ENCODE data around the gene HSPD1.

HSPD1 gene

DNA sequence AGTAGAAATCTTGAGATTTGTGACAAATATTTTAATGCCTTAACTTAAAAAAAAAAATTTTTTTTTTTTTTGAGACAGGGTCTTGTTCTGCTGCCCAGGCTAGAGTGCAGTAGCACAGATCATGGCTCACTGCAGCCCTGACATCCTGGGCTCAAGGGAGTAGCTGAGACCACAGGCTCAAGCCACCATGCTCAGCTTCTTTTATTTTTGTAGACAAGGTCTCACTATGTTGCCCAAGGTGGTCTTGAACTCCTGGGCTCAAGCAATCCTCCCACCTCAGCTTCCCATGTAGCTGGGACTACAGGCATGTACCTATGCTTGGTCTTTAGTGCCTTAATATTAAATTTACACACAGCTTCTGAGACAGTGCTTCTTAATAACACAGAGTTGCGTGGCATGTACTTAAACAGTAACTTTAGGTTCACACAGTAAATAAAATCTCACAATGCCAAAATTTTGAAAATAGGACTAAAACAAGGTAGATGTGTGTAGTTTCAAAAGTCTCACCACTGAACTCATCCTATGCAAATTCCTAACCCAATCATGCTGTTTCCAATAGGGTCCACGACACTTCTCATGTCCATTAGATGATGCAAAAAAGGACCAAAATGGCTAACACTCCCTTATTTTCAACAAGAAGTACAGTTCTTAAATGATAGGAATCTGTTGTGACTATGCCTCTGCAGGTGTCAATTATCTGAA is 4.1 kb downstream of the HSPD1 start:
- Histone ChIP-seq H3K4me3 (ENCODE audit: low read depth, low read length) (no peak overlapping the region), H3K9me3 (ENCODE audit: control insufficient read depth, insufficient read depth, low read depth, low read length) (no peaks in the 10 kb centered on the region), H3K27ac (ENCODE audit: extremely low read depth, low read depth, low read length) (no peak overlapping the region; the same call in 1 of the 2 replicates), H3K4me1 (ENCODE audit: control insufficient read depth, insufficient read depth, low read length) (peaks cover 8% of the 10 kb centered on the region; the same call in 1 of the 2 replicates), H3K36me3 (ENCODE audit: control insufficient read depth in 2 of 2, insufficient read depth in 1 of 2, low read length in 2 of 2) (peaks cover 72 to 85% of the 10 kb centered on the region in 2 experiments)
- TF ChIP-seq ZNF394 (tag by site-specific recombination; IDR thresholded peaks at IDR 0.05; ENCODE audit: borderline replicate concordance) (peak; percentile 52; the same call in 1 of the 2 replicates), ZBTB17 (tag by site-specific recombination; IDR thresholded peaks at IDR 0.05) (no peak)
- CTCF ChIA-PET: interaction anchor here (0.5 kb wide), 1 partner anchor 306 kb away, joined by 3 read pairs; no protein-coding TSS in a partner anchor
- POLR2A ChIA-PET: interaction anchor here (0.6 to 0.7 kb wide), 3 partner anchors 18 to 36 kb away, joined by 3 to 4 read pairs (median 4); no protein-coding TSS in a partner anchor

DNA sequence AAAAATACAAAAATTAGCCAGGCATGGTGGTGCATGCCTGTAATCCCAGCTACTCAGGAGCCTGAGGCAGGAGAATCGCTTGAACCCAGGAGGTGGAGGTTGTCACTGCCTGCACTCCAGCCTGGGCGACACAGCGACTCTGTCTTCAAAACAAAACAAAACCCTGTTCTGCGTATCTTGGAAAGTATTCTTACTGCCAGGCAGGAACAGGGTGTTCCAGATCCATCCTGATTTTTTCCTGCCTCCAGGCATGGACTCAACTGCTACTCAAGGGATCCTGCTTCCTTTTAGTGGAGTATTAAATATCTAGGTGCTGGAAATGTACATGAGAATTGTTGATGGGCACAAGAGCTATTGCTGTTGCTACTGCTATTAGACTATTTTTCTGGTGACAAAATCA is 12.3 kb downstream of the HSPD1 start:
- CTCF ChIA-PET: no interaction called here

More for the DNA sequence above, 12.3 kb downstream of the HSPD1 start:
- no peak overlapping the region for H3K4me3 ChIP-seq (ENCODE audit: low read depth, low read length)
- POLR2A ChIA-PET: no interaction called here
- no peak overlapping the region for H3K27ac ChIP-seq (ENCODE audit: extremely low read depth, low read depth, low read length)
- peaks cover 52 to 72% of the 10 kb centered on the region in 2 experiments for H3K36me3 ChIP-seq (ENCODE audit: control insufficient read depth in 2 of 2, insufficient read depth in 1 of 2, low read length in 2 of 2)
- TF ChIP-seq ZEB2 (tag by site-specific recombination; IDR thresholded peaks at IDR 0.05) (no peak), ZNF223 (tag by site-specific recombination; IDR thresholded peaks at IDR 0.05) (no peak), WT1 (tag by site-specific recombination; IDR thresholded peaks at IDR 0.05) (no peak), ZNF114 (tag by site-specific recombination; IDR thresholded peaks at IDR 0.05) (no peak), ZNF157 (tag by site-specific recombination; IDR thresholded peaks at IDR 0.05) (no peak), ZNF561 (tag by site-specific recombination; IDR thresholded peaks at IDR 0.05; ENCODE audit: borderline replicate concordance) (no peak), ZNF549 (tag by site-specific recombination; IDR thresholded peaks at IDR 0.05) (no peak), ZFP37 (tag by site-specific recombination; IDR thresholded peaks at IDR 0.05) (no peak), ZFP3 (tag by site-specific recombination; IDR thresholded peaks at IDR 0.05; ENCODE audit: low read depth) (no peak), ZNF214 (tag by site-specific recombination; IDR thresholded peaks at IDR 0.05; ENCODE audit: borderline replicate concordance) (no peak), ZNF202 (tag by site-specific recombination; IDR thresholded peaks at IDR 0.05; ENCODE audit: borderline replicate concordance) (no peak), ZNF391 (tag by site-specific recombination; IDR thresholded peaks at IDR 0.05; ENCODE audit: borderline replicate concordance, low read depth) (no peak), ZNF677 (tag by site-specific recombination; IDR thresholded peaks at IDR 0.05) (no peak), ZBTB48 (tag by site-specific recombination; IDR thresholded peaks at IDR 0.05) (no peak), ZNF785 (tag by site-specific recombination; IDR thresholded peaks at IDR 0.05) (no peak), ZSCAN30 (tag by site-specific recombination; IDR thresholded peaks at IDR 0.05) (no peak)
- TF ChIP-seq, protein P1, sequence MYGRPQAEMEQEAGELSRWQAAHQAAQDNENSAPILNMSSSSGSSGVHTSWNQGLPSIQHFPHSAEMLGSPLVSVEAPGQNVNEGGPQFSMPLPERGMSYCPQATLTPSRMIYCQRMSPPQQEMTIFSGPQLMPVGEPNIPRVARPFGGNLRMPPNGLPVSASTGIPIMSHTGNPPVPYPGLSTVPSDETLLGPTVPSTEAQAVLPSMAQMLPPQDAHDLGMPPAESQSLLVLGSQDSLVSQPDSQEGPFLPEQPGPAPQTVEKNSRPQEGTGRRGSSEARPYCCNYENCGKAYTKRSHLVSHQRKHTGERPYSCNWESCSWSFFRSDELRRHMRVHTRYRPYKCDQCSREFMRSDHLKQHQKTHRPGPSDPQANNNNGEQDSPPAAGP (tag by site-specific recombination; IDR thresholded peaks at IDR 0.05): no peak
- TF ChIP-seq, protein P2, sequence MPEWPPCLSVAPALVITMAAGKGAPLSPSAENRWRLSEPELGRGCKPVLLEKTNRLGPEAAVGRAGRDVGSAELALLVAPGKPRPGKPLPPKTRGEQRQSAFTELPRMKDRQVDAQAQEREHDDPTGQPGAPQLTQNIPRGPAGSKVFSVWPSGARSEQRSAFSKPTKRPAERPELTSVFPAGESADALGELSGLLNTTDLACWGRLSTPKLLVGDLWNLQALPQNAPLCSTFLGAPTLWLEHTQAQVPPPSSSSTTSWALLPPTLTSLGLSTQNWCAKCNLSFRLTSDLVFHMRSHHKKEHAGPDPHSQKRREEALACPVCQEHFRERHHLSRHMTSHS (tag by site-specific recombination; IDR thresholded peaks at IDR 0.05): no peak
- TF ChIP-seq, protein P3, sequence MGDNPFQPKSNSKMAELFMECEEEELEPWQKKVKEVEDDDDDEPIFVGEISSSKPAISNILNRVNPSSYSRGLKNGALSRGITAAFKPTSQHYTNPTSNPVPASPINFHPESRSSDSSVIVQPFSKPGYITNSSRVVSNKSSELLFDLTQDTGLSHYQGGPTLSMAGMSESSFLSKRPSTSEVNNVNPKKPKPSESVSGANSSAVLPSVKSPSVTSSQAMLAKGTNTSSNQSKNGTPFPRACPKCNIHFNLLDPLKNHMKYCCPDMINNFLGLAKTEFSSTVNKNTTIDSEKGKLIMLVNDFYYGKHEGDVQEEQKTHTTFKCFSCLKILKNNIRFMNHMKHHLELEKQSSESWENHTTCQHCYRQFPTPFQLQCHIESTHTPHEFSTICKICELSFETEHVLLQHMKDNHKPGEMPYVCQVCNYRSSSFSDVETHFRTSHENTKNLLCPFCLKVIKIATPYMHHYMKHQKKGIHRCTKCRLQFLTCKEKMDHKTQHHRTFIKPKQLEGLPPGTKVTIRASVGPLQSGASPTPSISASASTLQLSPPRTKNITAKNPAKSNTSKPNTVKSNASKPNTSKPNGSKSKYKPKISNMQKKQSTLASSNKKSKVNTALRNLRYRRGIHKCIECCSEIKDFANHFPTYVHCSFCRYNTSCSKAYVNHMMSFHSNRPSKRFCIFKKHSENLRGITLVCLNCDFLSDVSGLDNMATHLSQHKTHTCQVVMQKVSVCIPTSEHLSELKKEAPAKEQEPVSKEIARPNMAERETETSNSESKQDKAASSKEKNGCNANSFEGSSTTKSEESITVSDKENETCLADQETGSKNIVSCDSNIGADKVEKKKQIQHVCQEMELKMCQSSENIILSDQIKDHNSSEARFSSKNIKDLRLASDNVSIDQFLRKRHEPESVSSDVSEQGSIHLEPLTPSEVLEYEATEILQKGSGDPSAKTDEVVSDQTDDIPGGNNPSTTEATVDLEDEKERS (tag by site-specific recombination; IDR thresholded peaks at IDR 0.05): no peak
- TF ChIP-seq, protein P4, sequence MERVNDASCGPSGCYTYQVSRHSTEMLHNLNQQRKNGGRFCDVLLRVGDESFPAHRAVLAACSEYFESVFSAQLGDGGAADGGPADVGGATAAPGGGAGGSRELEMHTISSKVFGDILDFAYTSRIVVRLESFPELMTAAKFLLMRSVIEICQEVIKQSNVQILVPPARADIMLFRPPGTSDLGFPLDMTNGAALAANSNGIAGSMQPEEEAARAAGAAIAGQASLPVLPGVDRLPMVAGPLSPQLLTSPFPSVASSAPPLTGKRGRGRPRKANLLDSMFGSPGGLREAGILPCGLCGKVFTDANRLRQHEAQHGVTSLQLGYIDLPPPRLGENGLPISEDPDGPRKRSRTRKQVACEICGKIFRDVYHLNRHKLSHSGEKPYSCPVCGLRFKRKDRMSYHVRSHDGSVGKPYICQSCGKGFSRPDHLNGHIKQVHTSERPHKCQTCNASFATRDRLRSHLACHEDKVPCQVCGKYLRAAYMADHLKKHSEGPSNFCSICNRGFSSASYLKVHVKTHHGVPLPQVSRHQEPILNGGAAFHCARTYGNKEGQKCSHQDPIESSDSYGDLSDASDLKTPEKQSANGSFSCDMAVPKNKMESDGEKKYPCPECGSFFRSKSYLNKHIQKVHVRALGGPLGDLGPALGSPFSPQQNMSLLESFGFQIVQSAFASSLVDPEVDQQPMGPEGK (tag by site-specific recombination; IDR thresholded peaks at IDR 0.05): no peak
- H3K4me1 ChIP-seq (ENCODE audit: control insufficient read depth, insufficient read depth, low read length): no peaks in the 10 kb centered on the region
- H3K9me3 ChIP-seq (ENCODE audit: control insufficient read depth, insufficient read depth, low read depth, low read length): no peaks in the 10 kb centered on the region
